RCC 7860 (cell line): Measurements from ENCODE around the gene PSMB2.
"Not testable (repeated sequence)": the region's sequence is repeated elsewhere in the genome, so short reads cannot be mapped to it uniquely, and the experiment has no call there.

Experiments used
- DNase-seq: peaks from one replicate; pipeline ENCODE4 v3.0.0-alpha.2; 2015; ENCODE audit warnings: low spot score
- FAIRE-seq: peaks from 2 replicates; lab custom pipeline; 2012; peaks lifted over from hg19 to GRCh38; lab: Jason Lieb, UNC

PSMB2 gene

GRCh38 chr1:35641233-35641866 is at the start of gene PSMB2:
Gene PSMB2 (minus strand): TSS chr1:35641526. CDS start chr1:35641432, 94 bp downstream.
- peak; percentile 69 for FAIRE-seq

GRCh38 chr1:35691080-35691479 is 49.8 kb upstream of the PSMB2 start:
- FAIRE-seq (no peak), DNase-seq (no peak)

More at GRCh38 chr1:35641233-35641866, at the start of gene PSMB2:
- peak; percentile 95 for DNase-seq

GRCh38 chr1:35690103-35690502 is 48.8 kb upstream of the PSMB2 start:
- not testable (repeated sequence) for DNase-seq, FAIRE-seq

GRCh38 chr1:35688161-35688560 is 46.8 kb upstream of the PSMB2 start:
- FAIRE-seq, result no peak
- DNase-seq, result no peak

- FAIRE-seq (no peak), DNase-seq (no peak)
Measured at GRCh38 chr1:35683012-35683411, 41.7 kb upstream of the PSMB2 start.

- DNase-seq, result no peak
- FAIRE-seq, result no peak
Measured at GRCh38 chr1:35680271-35680670, 38.9 kb upstream of the PSMB2 start.

- DNase-seq, result no peak
- no peak for FAIRE-seq
Measured at GRCh38 chr1:35675773-35676172, 34.4 kb upstream of the PSMB2 start.

- DNase-seq (no peak), FAIRE-seq (no peak)
Measured at GRCh38 chr1:35674111-35674510, 32.8 kb upstream of the PSMB2 start.

GRCh38 chr1:35672116-35672515 is 30.8 kb upstream of the PSMB2 start:
- FAIRE-seq, result no peak

GRCh38 chr1:35668506-35668905 is 27.2 kb upstream of the PSMB2 start:
- FAIRE-seq (no peak), DNase-seq (no peak)

More at GRCh38 chr1:35672116-35672515, 30.8 kb upstream of the PSMB2 start:
- no peak for DNase-seq

GRCh38 chr1:35666916-35667315 is 25.6 kb upstream of the PSMB2 start:
- FAIRE-seq (no peak), DNase-seq (no peak)

GRCh38 chr1:35666216-35666615 is 24.9 kb upstream of the PSMB2 start:
- FAIRE-seq, result no peak
- DNase-seq, result no peak

GRCh38 chr1:35663434-35663833 is 22.1 kb upstream of the PSMB2 start:
- FAIRE-seq (no peak), DNase-seq (no peak)

GRCh38 chr1:35661474-35661795 is 20.1 kb upstream of the PSMB2 start:
- no peak for FAIRE-seq
- DNase-seq, result no peak

- FAIRE-seq (no peak), DNase-seq (no peak)
Measured at GRCh38 chr1:35660581-35661473, 19.5 kb upstream of the PSMB2 start.

GRCh38 chr1:35659589-35659988 is 18.3 kb upstream of the PSMB2 start:
- FAIRE-seq (no peak), DNase-seq (no peak)

GRCh38 chr1:35657851-35658250 is 16.5 kb upstream of the PSMB2 start:
- DNase-seq (no peak), FAIRE-seq (no peak)

GRCh38 chr1:35656863-35657232 is 15.5 kb upstream of the PSMB2 start:
- DNase-seq (no peak), FAIRE-seq (no peak)

- FAIRE-seq (no peak), DNase-seq (no peak)
Measured at GRCh38 chr1:35656148-35656862, 15.0 kb upstream of the PSMB2 start.

GRCh38 chr1:35655196-35655595 is 13.9 kb upstream of the PSMB2 start:
- FAIRE-seq (no peak), DNase-seq (no peak)

GRCh38 chr1:35650416-35650815 is 9.1 kb upstream of the PSMB2 start:
- FAIRE-seq, result no peak
- DNase-seq, result no peak

- no peak for FAIRE-seq
- no peak for DNase-seq
Measured at GRCh38 chr1:35646043-35646442, 4.7 kb upstream of the PSMB2 start.
